ENCODE measurements around the gene GMDS. TPM values are rescaled to one million over a fixed set of nuclear protein-coding genes. Genes with fewer than 3 reads are reported as not detected.
A peak's percentile ranks its signal among the peaks of the same experiment; 100 is the strongest.

Gene GMDS
- total RNA-seq, 1 donor from 2014 or later = 30.1 TPM

GRCh38 chr6:1856381-1856780, 389.0 kb downstream of the GMDS start:
- Mint-ChIP-seq H3K4me1 (peaks cover 36% of the 10 kb centered on the region), H3K27ac (peak overlapping the region; percentile 54), H3K4me3 (peak overlapping the region; percentile 30), H3K27me3 (no peaks in the 10 kb centered on the region), H3K9me3 (no peaks in the 10 kb centered on the region), H3K36me3 (ENCODE audit: low read depth) (no peaks in the 10 kb centered on the region)
- ATAC-seq (ENCODE audit: low read depth) (peak; percentile 84), DNase-seq (peak; percentile 32)
- intact Hi-C loops (cut with micrococcal nuclease) = loop anchor here (1.0 to 5.0 kb wide), 4 partner anchors 13 to 249 kb away; partner anchors contain the start of gene FOXC1
- TF ChIP-seq CTCF (IDR thresholded peaks at IDR 0.05) = no peak
- ChIA-PET CTCF (interaction anchor here (0.6 to 0.9 kb wide), 3 partner anchors 13 to 339 kb away, joined by 3 read pairs; no protein-coding TSS in a partner anchor), POLR2A (interaction anchor here (0.7 to 1.0 kb wide), 4 partner anchors 13 to 248 kb away, joined by 3 to 4 read pairs (median 3); no protein-coding TSS in a partner anchor)

GRCh38 chr6:1855890-1856289, 389.5 kb downstream of the GMDS start:
- no peaks in the 10 kb centered on the region for H3K36me3 Mint-ChIP-seq (ENCODE audit: low read depth)
- H3K4me1 Mint-ChIP-seq = peaks cover 31% of the 10 kb centered on the region
- peak overlapping the region; percentile 54 for H3K27ac Mint-ChIP-seq
- CTCF ChIA-PET = interaction anchor here (0.6 to 0.9 kb wide), 2 partner anchors 13 to 339 kb away, joined by 3 read pairs; no protein-coding TSS in a partner anchor
- intact Hi-C loops (cut with micrococcal nuclease) = loop anchor here (1.0 to 5.0 kb wide), 4 partner anchors 13 to 249 kb away; partner anchors contain the start of gene FOXC1
- no peak for ATAC-seq (ENCODE audit: low read depth)
- H3K9me3 Mint-ChIP-seq = no peaks in the 10 kb centered on the region
- H3K4me3 Mint-ChIP-seq = peak overlapping the region; percentile 30
- H3K27me3 Mint-ChIP-seq = no peaks in the 10 kb centered on the region
- no peak for DNase-seq
- TF ChIP-seq CTCF (IDR thresholded peaks at IDR 0.05) = no peak
- POLR2A ChIA-PET = interaction anchor here (0.7 to 1.0 kb wide), 4 partner anchors 14 to 248 kb away, joined by 3 to 4 read pairs (median 3); no protein-coding TSS in a partner anchor

- ChIA-PET POLR2A (no interaction called here), CTCF (no interaction called here)
- Mint-ChIP-seq H3K9me3 (no peaks in the 10 kb centered on the region), H3K4me1 (peaks cover 38% of the 10 kb centered on the region), H3K4me3 (no peak overlapping the region), H3K27me3 (no peaks in the 10 kb centered on the region), H3K27ac (no peak overlapping the region), H3K36me3 (ENCODE audit: low read depth) (no peaks in the 10 kb centered on the region)
- intact Hi-C loops (cut with micrococcal nuclease) = no loop called here
- ATAC-seq (ENCODE audit: low read depth) = no peak
- DNase-seq = no peak
- no peak for TF ChIP-seq CTCF (IDR thresholded peaks at IDR 0.05)
Measured at GRCh38 chr6:1854296-1854695, 391.1 kb downstream of the GMDS start.

- no peaks in the 10 kb centered on the region for H3K36me3 Mint-ChIP-seq (ENCODE audit: low read depth)
- POLR2A ChIA-PET = no interaction called here
- no peak for DNase-seq
- H3K9me3 Mint-ChIP-seq = no peaks in the 10 kb centered on the region
- peaks cover 38% of the 10 kb centered on the region for H3K4me1 Mint-ChIP-seq
- no peak overlapping the region for H3K4me3 Mint-ChIP-seq
- CTCF ChIA-PET = no interaction called here
- TF ChIP-seq CTCF (IDR thresholded peaks at IDR 0.05) = no peak
- no peak for ATAC-seq (ENCODE audit: low read depth)
- intact Hi-C loops (cut with micrococcal nuclease) = no loop called here
- no peak overlapping the region for H3K27ac Mint-ChIP-seq
- no peaks in the 10 kb centered on the region for H3K27me3 Mint-ChIP-seq
Measured at GRCh38 chr6:1853761-1854160, 391.6 kb downstream of the GMDS start.

- ATAC-seq (ENCODE audit: low read depth) (no peak), DNase-seq (no peak)
- H3K4me1 Mint-ChIP-seq = peaks cover 33% of the 10 kb centered on the region
- no peak for TF ChIP-seq CTCF (IDR thresholded peaks at IDR 0.05)
- ChIA-PET CTCF (no interaction called here), POLR2A (no interaction called here)
- H3K4me3 Mint-ChIP-seq = no peak overlapping the region
- intact Hi-C loops (cut with micrococcal nuclease) = no loop called here
- no peaks in the 10 kb centered on the region for H3K27me3 Mint-ChIP-seq
- H3K27ac Mint-ChIP-seq = no peak overlapping the region
- H3K36me3 Mint-ChIP-seq (ENCODE audit: low read depth) = no peaks in the 10 kb centered on the region
- no peaks in the 10 kb centered on the region for H3K9me3 Mint-ChIP-seq
Measured at GRCh38 chr6:1851681-1852456, 393.5 kb downstream of the GMDS start.
